ENCODE results near the gene GP5.

GRCh38 chr3:194401868-194402329 is 2.8 kb upstream of the GP5 start:
- no peak for TF ChIP-seq ZNF302 (CRISPR knock-in tag; IDR thresholded peaks at IDR 0.05)
- no peak for TF ChIP-seq CTCF (IDR thresholded peaks at IDR 0.05)
- no peak for TF ChIP-seq HOXA7 (CRISPR knock-in tag; IDR thresholded peaks at IDR 0.05)
- TF ChIP-seq POLR2A (IDR thresholded peaks at IDR 0.05; ENCODE audit: low read length) = no peak
- TF ChIP-seq RCOR1 (IDR thresholded peaks at IDR 0.05; ENCODE audit: low read depth, low read length) = no peak
- no peak for TF ChIP-seq KDM5A (IDR thresholded peaks at IDR 0.05)
- TF ChIP-seq RAD21 (conservative IDR thresholded peaks at IDR 0.05 in 1 of 2, IDR thresholded peaks at IDR 0.05 in 1 of 2) = no peak
- TF ChIP-seq RFX5 (IDR thresholded peaks at IDR 0.05) = no peak

Data from A549 (cell line).